Glutamatergic neuron (in vitro differentiated cells): ENCODE data around the gene KCNN1. TPM values are rescaled to one million over a fixed set of nuclear protein-coding genes. Genes with fewer than 3 reads are reported as not detected.
A peak's percentile ranks its signal among the peaks of the same experiment; 100 is the strongest.

Experiments
- DNase-seq: peaks from one replicate; pipeline ENCODE4 v3.0.0; 2022
- H3K27ac Mint-ChIP-seq: one replicate; pipeline ENCODE4 v1.8.0; 2020; ENCODE audit warnings: mild to moderate bottlenecking, mixed read lengths, inconsistent platforms; ENCODE audit not compliant: unreplicated experiment
- H3K27me3 Mint-ChIP-seq: one replicate; pipeline ENCODE4 v1.8.0; 2020; ENCODE audit warnings: mild to moderate bottlenecking, moderate library complexity, mixed read lengths, inconsistent platforms; ENCODE audit not compliant: unreplicated experiment
- H3K36me3 Mint-ChIP-seq: one replicate; pipeline ENCODE4 v1.8.0; 2020; ENCODE audit warnings: mild to moderate bottlenecking, mixed read lengths, inconsistent platforms; ENCODE audit not compliant: unreplicated experiment
- H3K4me1 Mint-ChIP-seq: one replicate; pipeline ENCODE4 v1.8.0; 2020; ENCODE audit warnings: mild to moderate bottlenecking, low read depth, mixed read lengths, inconsistent platforms; ENCODE audit not compliant: unreplicated experiment
- H3K4me3 Mint-ChIP-seq: one replicate; pipeline ENCODE4 v1.8.0; 2020; ENCODE audit warnings: mild to moderate bottlenecking, mixed read lengths, inconsistent platforms; ENCODE audit not compliant: unreplicated experiment
- H3K9me3 Mint-ChIP-seq: one replicate; pipeline ENCODE4 v1.8.0; 2020; ENCODE audit warnings: mild to moderate bottlenecking, moderate library complexity, mixed read lengths, inconsistent platforms; ENCODE audit not compliant: unreplicated experiment
- total RNA-seq: library from RNA; stranded (reverse); fragmentation: NEBNext Ultra II Directional; extraction: Animal tissue kit (Norgen Biotek cat#: 25700); gene quantifications from one replicate; pipeline ENCODE4 v1.2.1, GENCODE V29; 2021; ENCODE audit not compliant: unreplicated experiment
- TF ChIP-seq, protein P1 (sequence below): fragments of 200-600 bp; sonication (generic); IDR thresholded peaks from one replicate; pipeline ENCODE4 v1.5.0; 2021; ENCODE audit not compliant: partially characterized antibody, unreplicated experiment

The KCNN1 gene
- total RNA-seq, 1 donor from 2014 or later: 91.1 TPM

DNA sequence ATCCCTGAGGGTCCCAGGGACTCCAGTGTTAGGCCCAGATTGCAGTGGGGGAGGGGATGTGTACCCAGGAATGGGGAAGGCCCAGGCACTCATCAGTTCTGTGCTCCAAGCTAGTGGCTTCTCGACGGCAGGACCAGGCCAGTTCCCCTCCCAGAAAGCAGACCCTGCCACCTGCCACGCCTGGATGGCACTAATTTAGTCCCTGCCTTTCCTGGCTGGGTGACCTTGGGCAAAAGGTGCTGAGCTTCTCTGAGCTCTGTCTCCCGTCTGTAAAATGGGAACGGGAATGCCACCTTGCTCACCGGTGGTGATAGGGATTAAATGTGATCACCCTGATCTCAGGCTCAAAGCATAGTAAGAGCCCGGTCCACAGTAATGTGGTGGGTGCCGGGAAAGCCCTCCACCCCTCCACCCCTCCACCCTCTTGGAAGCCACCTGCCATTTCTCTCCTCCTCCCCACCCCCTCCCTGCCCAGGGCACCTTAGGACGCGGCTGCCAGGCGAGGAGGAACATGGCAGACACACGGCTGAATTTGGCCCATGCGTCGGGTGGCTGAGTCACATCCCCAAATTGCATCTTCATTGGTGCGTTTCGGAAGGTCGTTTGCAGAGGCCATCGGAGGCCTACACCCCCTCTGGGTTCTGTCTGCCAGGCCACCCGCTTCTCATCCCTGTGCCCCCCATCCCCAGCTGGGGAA lies 2.3 kb downstream of the KCNN1 start:
- Mint-ChIP-seq H3K27ac (no peak overlapping the region), H3K9me3 (peaks cover 3% of the 10 kb centered on the region), H3K27me3 (peaks cover 7% of the 10 kb centered on the region), H3K36me3 (no peaks in the 10 kb centered on the region), H3K4me1 (peaks cover 10% of the 10 kb centered on the region), H3K4me3 (peak overlapping the region; percentile 63)
- no peak for DNase-seq
- TF ChIP-seq, protein P1, sequence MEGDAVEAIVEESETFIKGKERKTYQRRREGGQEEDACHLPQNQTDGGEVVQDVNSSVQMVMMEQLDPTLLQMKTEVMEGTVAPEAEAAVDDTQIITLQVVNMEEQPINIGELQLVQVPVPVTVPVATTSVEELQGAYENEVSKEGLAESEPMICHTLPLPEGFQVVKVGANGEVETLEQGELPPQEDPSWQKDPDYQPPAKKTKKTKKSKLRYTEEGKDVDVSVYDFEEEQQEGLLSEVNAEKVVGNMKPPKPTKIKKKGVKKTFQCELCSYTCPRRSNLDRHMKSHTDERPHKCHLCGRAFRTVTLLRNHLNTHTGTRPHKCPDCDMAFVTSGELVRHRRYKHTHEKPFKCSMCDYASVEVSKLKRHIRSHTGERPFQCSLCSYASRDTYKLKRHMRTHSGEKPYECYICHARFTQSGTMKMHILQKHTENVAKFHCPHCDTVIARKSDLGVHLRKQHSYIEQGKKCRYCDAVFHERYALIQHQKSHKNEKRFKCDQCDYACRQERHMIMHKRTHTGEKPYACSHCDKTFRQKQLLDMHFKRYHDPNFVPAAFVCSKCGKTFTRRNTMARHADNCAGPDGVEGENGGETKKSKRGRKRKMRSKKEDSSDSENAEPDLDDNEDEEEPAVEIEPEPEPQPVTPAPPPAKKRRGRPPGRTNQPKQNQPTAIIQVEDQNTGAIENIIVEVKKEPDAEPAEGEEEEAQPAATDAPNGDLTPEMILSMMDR: no peak

DNA sequence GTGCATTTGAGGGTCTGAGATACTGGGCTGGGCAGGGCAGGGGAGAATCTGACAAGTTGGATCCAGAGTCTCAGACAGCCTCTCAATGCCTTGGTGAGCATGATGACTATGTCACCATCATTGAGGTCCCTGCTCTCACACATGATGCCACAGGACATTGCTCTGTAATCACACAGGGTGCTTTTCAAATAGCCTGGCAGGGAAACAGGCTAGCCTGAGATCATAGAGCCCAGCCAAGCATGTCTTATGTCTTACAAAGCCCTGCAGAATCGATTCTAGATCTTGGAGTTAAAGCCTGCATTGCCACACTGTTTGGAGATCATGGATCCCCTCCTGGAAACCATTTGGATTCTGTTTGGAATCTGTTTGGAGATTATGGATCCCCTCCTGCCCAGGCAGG lies 5.3 kb downstream of the KCNN1 start:
- Mint-ChIP-seq H3K36me3 (no peaks in the 10 kb centered on the region), H3K9me3 (peaks cover 5% of the 10 kb centered on the region), H3K4me1 (no peaks in the 10 kb centered on the region), H3K27me3 (peaks cover 4% of the 10 kb centered on the region), H3K27ac (no peak overlapping the region), H3K4me3 (no peak overlapping the region)
- TF ChIP-seq, protein P1: no peak
- no peak for DNase-seq

DNA sequence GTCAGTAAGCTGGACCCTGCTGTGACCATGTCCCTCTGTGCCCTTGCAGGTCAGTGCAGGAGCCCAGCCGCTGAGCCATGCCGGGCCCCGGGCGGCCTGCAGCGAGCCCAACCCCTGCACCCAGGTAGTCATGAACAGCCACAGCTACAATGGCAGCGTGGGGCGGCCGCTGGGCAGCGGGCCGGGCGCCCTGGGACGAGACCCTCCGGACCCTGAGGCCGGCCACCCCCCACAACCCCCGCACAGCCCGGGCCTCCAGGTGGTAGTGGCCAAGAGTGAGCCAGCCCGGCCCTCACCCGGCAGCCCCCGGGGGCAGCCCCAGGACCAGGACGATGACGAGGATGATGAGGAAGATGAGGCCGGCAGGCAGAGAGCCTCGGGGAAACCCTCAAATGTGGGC lies 6.9 kb downstream of the KCNN1 start:
- Mint-ChIP-seq H3K4me3 (no peak overlapping the region), H3K27me3 (peaks cover 4% of the 10 kb centered on the region)

DNA sequence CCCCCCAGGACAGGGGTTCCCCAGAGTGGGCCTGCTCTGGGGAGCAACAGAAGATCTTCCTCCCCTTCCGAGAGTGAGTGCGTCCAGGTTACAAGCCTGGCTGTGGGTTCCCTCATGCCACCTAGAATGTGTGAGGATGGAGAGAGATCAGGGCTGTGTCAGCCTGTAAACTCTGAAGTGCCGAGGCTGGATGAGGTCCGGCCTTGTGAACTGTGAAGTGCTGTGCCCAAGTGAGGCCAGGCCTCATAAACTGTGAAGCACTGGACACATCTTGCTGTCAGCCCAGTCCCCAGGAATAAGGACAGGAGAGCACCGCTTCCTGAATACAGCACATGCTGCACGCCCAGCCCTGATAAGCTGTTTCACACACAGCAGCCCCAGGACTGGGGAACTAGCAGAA lies 7.6 kb downstream of the KCNN1 start:
- TF ChIP-seq, protein P1: no peak
- Mint-ChIP-seq H3K27me3 (peaks cover 4% of the 10 kb centered on the region), H3K36me3 (no peaks in the 10 kb centered on the region), H3K27ac (no peak overlapping the region), H3K4me3 (no peak overlapping the region), H3K9me3 (peaks cover 7% of the 10 kb centered on the region), H3K4me1 (no peaks in the 10 kb centered on the region)
- DNase-seq: no peak

More for the DNA sequence above, 6.9 kb downstream of the KCNN1 start:
- TF ChIP-seq, protein P1: no peak
- no peaks in the 10 kb centered on the region for H3K4me1 Mint-ChIP-seq
- H3K27ac Mint-ChIP-seq: no peak overlapping the region
- H3K9me3 Mint-ChIP-seq: peaks cover 7% of the 10 kb centered on the region
- DNase-seq: no peak
- H3K36me3 Mint-ChIP-seq: no peaks in the 10 kb centered on the region

DNA sequence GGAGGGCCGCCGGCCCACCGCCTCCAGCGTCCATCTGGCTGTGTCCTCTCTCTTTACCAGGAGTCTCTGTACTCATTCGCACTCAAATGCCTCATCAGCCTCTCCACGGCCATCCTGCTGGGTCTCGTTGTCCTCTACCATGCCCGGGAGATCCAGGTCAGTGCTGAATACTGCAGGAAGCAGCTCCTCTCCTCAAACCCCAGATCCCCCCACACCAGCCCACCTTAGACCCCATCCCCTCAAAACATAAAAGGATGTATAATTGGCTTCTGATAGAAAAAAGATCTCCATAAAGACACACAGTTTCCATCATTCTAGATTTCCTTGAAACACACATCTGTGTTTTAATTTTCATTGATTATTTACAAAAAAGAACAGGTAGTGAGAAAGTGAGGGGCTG lies 8.1 kb downstream of the KCNN1 start:
- no peak overlapping the region for H3K27ac Mint-ChIP-seq
- H3K36me3 Mint-ChIP-seq: no peaks in the 10 kb centered on the region
- no peak for DNase-seq
- TF ChIP-seq, protein P1: no peak
- peaks cover 4% of the 10 kb centered on the region for H3K27me3 Mint-ChIP-seq
- no peaks in the 10 kb centered on the region for H3K4me1 Mint-ChIP-seq
- no peak overlapping the region for H3K4me3 Mint-ChIP-seq
- peaks cover 7% of the 10 kb centered on the region for H3K9me3 Mint-ChIP-seq
